Central memory CD8-positive, alpha-beta T cell (primary cell): ENCODE data around the gene TXNIP.

ENCODE experiments used
- ATAC-seq: fragments of 150-1000 bp; cut with Tn5 transposase; replicated peaks from 2 replicates; pipeline ENCODE4 v1.10.0; 2022; ENCODE audit warnings: mild to moderate bottlenecking, moderate FRiP score, moderate number of reproducible peaks; ENCODE audit not compliant: poor library complexity, severe bottlenecking; ENCODE audit errors: extremely low read depth
- DNase-seq, 2 donors: peaks; one replicate each; pipeline ENCODE4 v3.0.0; 2021; ENCODE audit warnings: low spot score in 2 of 2
- H3K27ac Mint-ChIP-seq: one replicate; pipeline ENCODE4 v1.8.0; 2022; ENCODE audit warnings: low read depth, mild to moderate bottlenecking, moderate library complexity, mixed read lengths
- H3K27me3 Mint-ChIP-seq: one replicate; pipeline ENCODE4 v1.8.0; 2022; ENCODE audit warnings: mixed read lengths
- H3K36me3 Mint-ChIP-seq: one replicate; pipeline ENCODE4 v1.8.0; 2022; ENCODE audit warnings: mild to moderate bottlenecking, moderate library complexity, mixed read lengths; ENCODE audit not compliant: insufficient read depth
- H3K4me1 Mint-ChIP-seq: one replicate; pipeline ENCODE4 v1.8.0; 2022; ENCODE audit warnings: mixed read lengths
- H3K4me3 Mint-ChIP-seq: one replicate; pipeline ENCODE4 v1.8.0; 2022; ENCODE audit warnings: mild to moderate bottlenecking, moderate library complexity, mixed read lengths
- H3K9me3 Mint-ChIP-seq: one replicate; pipeline ENCODE4 v1.8.0; 2022; ENCODE audit warnings: mixed read lengths

TXNIP gene

GRCh38 chr1:146021622-146022402, 25.4 kb upstream of the TXNIP start, which contains the start of gene HJV:
HJV (minus strand) TSS chr1:146021735; CDS start chr1:146020231, 1,504 bp downstream.
- Mint-ChIP-seq H3K27ac (no peak within 1 kb of the TSS), H3K27me3 (peaks cover 74% of the 10 kb centered on the region), H3K9me3 (no peaks in the 10 kb centered on the region), H3K4me1 (peaks cover 6% of the 10 kb centered on the region), H3K4me3 (no peak within 1 kb of the TSS), H3K36me3 (no peaks in the 10 kb centered on the region)
- no peak for DNase-seq
- no peak for ATAC-seq

GRCh38 chr1:146021050-146021445, 24.7 kb upstream of the TXNIP start:
- no peak overlapping the region for H3K27ac Mint-ChIP-seq
- peaks cover 67% of the 10 kb centered on the region for H3K27me3 Mint-ChIP-seq
- ATAC-seq (no peak), DNase-seq (no peak)
- no peaks in the 10 kb centered on the region for H3K9me3 Mint-ChIP-seq
- peaks cover 6% of the 10 kb centered on the region for H3K4me1 Mint-ChIP-seq
- no peak overlapping the region for H3K4me3 Mint-ChIP-seq
- no peaks in the 10 kb centered on the region for H3K36me3 Mint-ChIP-seq

- Mint-ChIP-seq H3K4me3 (peak overlapping the region; percentile 36), H3K27me3 (peaks cover 60% of the 10 kb centered on the region), H3K27ac (no peak overlapping the region), H3K36me3 (no peaks in the 10 kb centered on the region), H3K9me3 (no peaks in the 10 kb centered on the region), H3K4me1 (peaks cover 6% of the 10 kb centered on the region)
- no peak for ATAC-seq
- DNase-seq: no peak
These were observed 24.0 kb upstream of the TXNIP start for GRCh38 chr1:146020058-146021049.

- Mint-ChIP-seq H3K4me3 (peak overlapping the region; percentile 36), H3K27me3 (peaks cover 51% of the 10 kb centered on the region), H3K36me3 (no peaks in the 10 kb centered on the region), H3K27ac (no peak overlapping the region), H3K9me3 (no peaks in the 10 kb centered on the region), H3K4me1 (peaks cover 6% of the 10 kb centered on the region)
- ATAC-seq (no peak), DNase-seq (no peak)
These were observed 23.1 kb upstream of the TXNIP start for GRCh38 chr1:146019231-146020057.

- ATAC-seq: no peak
- no peaks in the 10 kb centered on the region for H3K36me3 Mint-ChIP-seq
- peaks cover 42% of the 10 kb centered on the region for H3K27me3 Mint-ChIP-seq
- H3K4me1 Mint-ChIP-seq: peaks cover 12% of the 10 kb centered on the region
- H3K4me3 Mint-ChIP-seq: no peak overlapping the region
- H3K27ac Mint-ChIP-seq: no peak overlapping the region
- DNase-seq: no peak
- H3K9me3 Mint-ChIP-seq: no peaks in the 10 kb centered on the region
These were observed 20.5 kb upstream of the TXNIP start for GRCh38 chr1:146016891-146017290.

- H3K4me1 Mint-ChIP-seq: peaks cover 6% of the 10 kb centered on the region
- H3K27ac Mint-ChIP-seq: no peak overlapping the region
These were observed 17.2 kb upstream of the TXNIP start for GRCh38 chr1:146013559-146013922.

GRCh38 chr1:146012703-146013558, 16.6 kb upstream of the TXNIP start:
- H3K27me3 Mint-ChIP-seq: peaks cover 2% of the 10 kb centered on the region
- DNase-seq: peak in 1 of 2 donors; percentile 53
- H3K9me3 Mint-ChIP-seq: no peaks in the 10 kb centered on the region
- ATAC-seq: no peak
- H3K4me1 Mint-ChIP-seq: peaks cover 6% of the 10 kb centered on the region
- H3K36me3 Mint-ChIP-seq: no peaks in the 10 kb centered on the region
- no peak overlapping the region for H3K27ac Mint-ChIP-seq
- H3K4me3 Mint-ChIP-seq: no peak overlapping the region

More at GRCh38 chr1:146013559-146013922, 17.2 kb upstream of the TXNIP start:
- Mint-ChIP-seq H3K4me3 (no peak overlapping the region), H3K36me3 (no peaks in the 10 kb centered on the region), H3K9me3 (no peaks in the 10 kb centered on the region), H3K27me3 (peaks cover 8% of the 10 kb centered on the region)
- DNase-seq: no peak
- no peak for ATAC-seq

- ATAC-seq: no peak
- no peaks in the 10 kb centered on the region for H3K9me3 Mint-ChIP-seq
- no peak for DNase-seq
- H3K4me1 Mint-ChIP-seq: peaks cover 30% of the 10 kb centered on the region
- peaks cover 2% of the 10 kb centered on the region for H3K36me3 Mint-ChIP-seq
- no peak overlapping the region for H3K4me3 Mint-ChIP-seq
- H3K27ac Mint-ChIP-seq: no peak overlapping the region
- no peaks in the 10 kb centered on the region for H3K27me3 Mint-ChIP-seq
These were observed 13.9 kb upstream of the TXNIP start for GRCh38 chr1:146010126-146010738.

GRCh38 chr1:146007489-146008133, 11.2 kb upstream of the TXNIP start:
- ATAC-seq: no peak
- no peaks in the 10 kb centered on the region for H3K9me3 Mint-ChIP-seq
- peaks cover 36% of the 10 kb centered on the region for H3K4me1 Mint-ChIP-seq
- no peak for DNase-seq
- peak overlapping the region; percentile 71 for H3K4me3 Mint-ChIP-seq
- H3K27ac Mint-ChIP-seq: peak overlapping the region; percentile 86
- H3K36me3 Mint-ChIP-seq: peaks cover 2% of the 10 kb centered on the region
- H3K27me3 Mint-ChIP-seq: no peaks in the 10 kb centered on the region

GRCh38 chr1:146001709-146002108, 5.3 kb upstream of the TXNIP start:
- H3K9me3 Mint-ChIP-seq: no peaks in the 10 kb centered on the region
- H3K27me3 Mint-ChIP-seq: no peaks in the 10 kb centered on the region
- DNase-seq (no peak), ATAC-seq (no peak)
- H3K4me1 Mint-ChIP-seq: peaks cover 69% of the 10 kb centered on the region
- H3K36me3 Mint-ChIP-seq: peaks cover 6% of the 10 kb centered on the region
- H3K27ac Mint-ChIP-seq: peak overlapping the region; percentile 44
- H3K4me3 Mint-ChIP-seq: no peak overlapping the region
